LNCAP (cell line): ENCODE results near the gene HSD11B1.

Experiments used
- CTCF ChIP-seq: fragments of 450-650 bp; IDR thresholded peaks from 2 replicates; pipeline ENCODE4 v1.5.1; 2017; ENCODE audit warnings: mild to moderate bottlenecking

The HSD11B1 gene

DNA sequence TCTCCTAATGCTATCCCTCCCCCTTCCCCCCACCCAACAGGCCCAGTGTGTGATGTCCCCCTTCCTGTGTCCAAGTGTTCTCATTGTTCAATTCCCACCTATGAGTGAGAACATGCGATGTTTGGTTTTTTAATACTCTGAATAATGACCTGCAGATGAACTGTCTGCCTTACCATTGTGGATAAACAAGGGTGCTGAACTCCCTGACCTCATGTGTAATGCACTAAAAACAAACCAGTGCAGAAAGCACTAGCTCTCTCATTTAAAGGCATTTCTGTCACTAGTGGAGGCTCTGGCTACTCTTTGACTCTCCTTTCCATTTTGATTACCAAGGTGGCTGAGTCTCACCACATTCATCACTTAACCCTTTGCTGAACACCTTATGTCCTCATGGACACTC is 28.1 kb downstream of the HSD11B1 start:
- no peak for TF ChIP-seq CTCF

DNA sequence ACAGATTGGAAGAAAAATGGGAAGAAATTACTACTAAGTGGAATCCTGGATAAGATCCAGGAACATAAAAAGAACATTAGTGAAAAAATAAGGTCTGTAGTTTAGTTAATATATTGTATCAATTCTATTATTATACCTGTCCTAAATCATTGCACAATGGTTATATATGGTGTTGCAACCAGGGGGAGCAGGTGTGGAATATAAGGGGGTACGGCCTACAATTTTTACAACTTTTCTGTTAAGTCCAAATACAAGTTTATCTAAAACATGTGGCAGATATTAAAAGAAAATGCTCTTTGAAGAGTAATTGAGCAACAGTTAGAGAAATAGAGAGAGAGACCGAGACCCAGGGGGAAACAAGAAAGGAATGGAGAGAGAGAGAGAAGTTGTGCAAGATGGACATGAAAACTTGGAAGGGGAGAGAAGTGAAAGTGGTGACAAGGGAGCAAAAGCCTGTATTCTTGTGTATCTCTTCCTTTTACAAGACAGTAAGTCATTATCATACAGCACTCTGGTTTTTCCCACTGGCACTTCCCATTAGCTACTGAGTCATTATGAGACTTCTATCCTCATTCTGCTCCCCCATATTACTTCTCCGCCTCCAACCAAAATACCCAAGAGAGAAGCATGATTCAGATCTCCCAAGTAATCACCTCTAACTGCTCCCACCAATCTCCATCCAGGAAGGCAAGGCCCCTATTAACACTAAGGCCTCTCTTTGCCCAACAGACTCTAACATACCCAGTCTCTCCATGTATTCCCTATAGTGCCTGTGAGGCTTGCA is 29.0 kb downstream of the HSD11B1 start:
- TF ChIP-seq CTCF = no peak

DNA sequence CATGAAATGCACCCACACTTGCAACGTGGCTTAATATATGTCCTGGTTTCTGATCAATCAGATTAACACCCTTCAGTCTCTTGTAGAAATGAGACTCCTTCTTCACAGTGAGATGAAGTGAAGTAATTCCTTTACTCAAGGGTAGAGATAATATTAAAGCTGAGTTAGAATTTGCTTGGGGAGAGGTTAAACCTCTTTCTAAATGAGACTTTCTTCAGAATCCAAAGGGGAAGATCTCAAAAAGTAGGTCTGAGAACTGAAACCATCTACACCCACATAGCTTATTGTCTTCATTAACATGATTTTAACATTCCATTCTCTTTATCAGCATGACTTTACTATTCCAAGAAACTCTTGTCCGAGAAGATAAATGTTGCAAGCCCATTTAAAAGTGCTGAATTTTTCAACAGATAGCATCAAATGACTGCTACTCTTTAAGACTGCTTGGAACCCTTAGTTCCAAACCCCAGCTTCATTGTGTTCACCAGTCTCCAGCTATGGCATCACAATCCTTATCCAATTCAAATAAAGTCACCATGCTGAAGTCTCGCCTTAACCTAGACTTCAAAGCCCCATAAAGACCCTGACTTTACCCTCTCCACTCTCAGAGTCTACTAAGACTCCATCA is 32.0 kb downstream of the HSD11B1 start:
- no peak for TF ChIP-seq CTCF

- TF ChIP-seq CTCF = no peak
These were observed 32.5 kb downstream of the HSD11B1 start for GRCh38 chr1:209737118-209737505.

- no peak for TF ChIP-seq CTCF
These were observed 33.6 kb downstream of the HSD11B1 start for GRCh38 chr1:209738270-209738669.

DNA sequence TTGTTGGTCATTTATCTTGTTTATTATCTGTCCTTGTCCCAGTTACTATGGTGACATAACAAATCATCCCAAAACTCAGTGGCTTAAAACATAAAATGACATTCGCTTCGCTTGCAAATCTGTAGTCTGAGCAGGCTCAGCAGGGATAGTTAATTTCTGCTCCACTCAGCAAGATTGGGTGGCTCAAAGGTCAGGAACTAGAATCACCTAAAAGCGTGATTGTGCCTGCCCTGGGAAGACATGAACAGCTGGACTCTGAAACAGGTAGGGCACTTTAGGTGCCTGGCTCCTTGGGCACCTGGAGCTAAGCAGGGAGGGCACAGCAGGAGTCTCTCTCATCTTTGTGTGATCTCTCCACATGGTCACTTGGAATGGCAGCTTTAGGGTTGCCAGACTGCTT is 36.5 kb downstream of the HSD11B1 start:
- no peak for TF ChIP-seq CTCF

- TF ChIP-seq CTCF = no peak
These were observed 37.2 kb downstream of the HSD11B1 start for GRCh38 chr1:209741889-209742288.
